ENCODE results near the gene INPP4B. TPM values are rescaled to one million over a fixed set of nuclear protein-coding genes. Genes with fewer than 3 reads are reported as not detected.
A peak's percentile ranks its signal among the peaks of the same experiment; 100 is the strongest.

INPP4B gene
- total RNA-seq, 1 experiment from 2014 or later = 41.0 TPM

DNA sequence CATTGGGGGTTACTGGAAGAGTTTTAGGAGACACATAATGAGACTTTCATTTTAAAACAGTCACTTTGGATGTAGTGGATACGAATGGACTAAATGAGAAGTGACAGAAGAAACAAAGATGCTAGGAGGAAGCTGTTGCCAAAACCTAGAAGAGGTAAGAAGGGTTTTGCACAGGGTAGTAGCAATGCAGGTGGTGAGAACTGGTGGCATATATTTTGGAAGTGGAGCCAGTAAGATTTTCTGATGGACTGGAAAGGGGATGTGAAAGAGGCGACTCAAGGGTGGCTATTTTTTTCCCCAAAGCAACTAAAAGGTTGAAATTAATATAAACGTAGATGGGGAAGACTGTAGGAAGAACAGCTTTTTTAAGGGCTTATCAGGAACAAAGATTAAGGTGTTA is 747.7 kb downstream of the INPP4B start:
- H3K4me2 ChIP-seq (ENCODE audit: low read length) = no peak overlapping the region
- H3K4me3 ChIP-seq (ENCODE audit: low read length) = no peak overlapping the region
- peaks cover 7% of the 10 kb centered on the region for H3F3A ChIP-seq (ENCODE audit: low read length, unreplicated experiment)
- no peak for ATAC-seq
- TF ChIP-seq, protein P1, sequence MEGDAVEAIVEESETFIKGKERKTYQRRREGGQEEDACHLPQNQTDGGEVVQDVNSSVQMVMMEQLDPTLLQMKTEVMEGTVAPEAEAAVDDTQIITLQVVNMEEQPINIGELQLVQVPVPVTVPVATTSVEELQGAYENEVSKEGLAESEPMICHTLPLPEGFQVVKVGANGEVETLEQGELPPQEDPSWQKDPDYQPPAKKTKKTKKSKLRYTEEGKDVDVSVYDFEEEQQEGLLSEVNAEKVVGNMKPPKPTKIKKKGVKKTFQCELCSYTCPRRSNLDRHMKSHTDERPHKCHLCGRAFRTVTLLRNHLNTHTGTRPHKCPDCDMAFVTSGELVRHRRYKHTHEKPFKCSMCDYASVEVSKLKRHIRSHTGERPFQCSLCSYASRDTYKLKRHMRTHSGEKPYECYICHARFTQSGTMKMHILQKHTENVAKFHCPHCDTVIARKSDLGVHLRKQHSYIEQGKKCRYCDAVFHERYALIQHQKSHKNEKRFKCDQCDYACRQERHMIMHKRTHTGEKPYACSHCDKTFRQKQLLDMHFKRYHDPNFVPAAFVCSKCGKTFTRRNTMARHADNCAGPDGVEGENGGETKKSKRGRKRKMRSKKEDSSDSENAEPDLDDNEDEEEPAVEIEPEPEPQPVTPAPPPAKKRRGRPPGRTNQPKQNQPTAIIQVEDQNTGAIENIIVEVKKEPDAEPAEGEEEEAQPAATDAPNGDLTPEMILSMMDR (conservative IDR thresholded peaks at IDR 0.05; ENCODE audit: low read depth, low read length) = no peak
- TF ChIP-seq EZH2phosphoT487 (IDR thresholded peaks at IDR 0.05; ENCODE audit: borderline replicate concordance, low read length) = no peak
- TF ChIP-seq EZH2 (IDR thresholded peaks at IDR 0.05; ENCODE audit: low read length, unreplicated experiment) = no peak
- H3K27me3 ChIP-seq (ENCODE audit: low read length) = no peaks in the 10 kb centered on the region
- no peaks in the 10 kb centered on the region for H3K9me3 ChIP-seq (ENCODE audit: low read length)
- no peaks in the 10 kb centered on the region for H3K9me2 ChIP-seq (replicated peaks; ENCODE audit: low read length)
- no peak for DNase-seq
- no peak overlapping the region for H3K9ac ChIP-seq (ENCODE audit: low read length)
- H2AFZ ChIP-seq (ENCODE audit: low read length) = no peak overlapping the region
- CTCF ChIA-PET = no interaction called here
- POLR2A ChIA-PET (ENCODE audit: unreplicated experiment) = interaction anchor here (0.6 kb wide), 1 partner anchor 308 kb away, joined by 8 read pairs; no protein-coding TSS in a partner anchor
- intact Hi-C loops (cut with micrococcal nuclease) = loop anchor here (10.0 kb wide), 1 partner anchor 234 kb away; no protein-coding TSS in a partner anchor
- no TSS peak for BruUV-seq (replicated peaks)
- no peak overlapping the region for H3K27ac ChIP-seq (ENCODE audit: low read length)
- H3K79me2 ChIP-seq (ENCODE audit: low read length) = no peaks in the 10 kb centered on the region
- peaks cover 20% of the 10 kb centered on the region for H3K4me1 ChIP-seq (ENCODE audit: insufficient read depth, low read length)
- H3K36me3 ChIP-seq (ENCODE audit: low read depth, low read length) = no peaks in the 10 kb centered on the region
- no peaks in the 10 kb centered on the region for H4K20me1 ChIP-seq (ENCODE audit: low read length)

DNA sequence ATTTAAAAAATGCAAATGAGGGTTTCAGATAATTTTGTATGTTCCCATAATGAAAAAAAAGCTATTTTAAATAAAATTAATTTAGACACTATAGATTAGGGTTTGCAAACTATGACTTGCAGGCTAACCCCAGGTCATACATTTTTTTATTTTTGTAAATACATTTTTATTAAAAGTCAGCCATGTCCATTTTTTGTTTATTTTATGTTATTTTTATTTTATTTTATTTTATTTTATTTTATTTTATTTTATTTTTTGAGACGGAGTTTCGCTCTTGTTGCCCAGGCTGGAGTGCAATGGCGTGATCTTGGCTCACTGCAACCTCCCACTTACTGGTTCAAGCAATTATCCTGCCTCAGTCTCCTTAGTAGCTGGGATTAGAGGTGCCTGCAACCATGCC is 749.1 kb downstream of the INPP4B start:
- no TSS peak for BruUV-seq (replicated peaks)
- no peaks in the 10 kb centered on the region for H3K36me3 ChIP-seq (ENCODE audit: low read depth, low read length)
- H4K20me1 ChIP-seq (ENCODE audit: low read length) = no peaks in the 10 kb centered on the region
- H3K9me3 ChIP-seq (ENCODE audit: low read length) = no peaks in the 10 kb centered on the region
- H3F3A ChIP-seq (ENCODE audit: low read length, unreplicated experiment) = peaks cover 7% of the 10 kb centered on the region
- no peaks in the 10 kb centered on the region for H3K79me2 ChIP-seq (ENCODE audit: low read length)
- no peak overlapping the region for H3K9ac ChIP-seq (ENCODE audit: low read length)
- no peaks in the 10 kb centered on the region for H3K27me3 ChIP-seq (ENCODE audit: low read length)
- H3K4me2 ChIP-seq (ENCODE audit: low read length) = no peak overlapping the region
- ATAC-seq = no peak
- no peak for DNase-seq
- intact Hi-C loops (cut with micrococcal nuclease) = loop anchor here (10.0 kb wide), 1 partner anchor 232 kb away; no protein-coding TSS in a partner anchor
- POLR2A ChIA-PET (ENCODE audit: unreplicated experiment) = no interaction called here
- no peak overlapping the region for H2AFZ ChIP-seq (ENCODE audit: low read length)
- TF ChIP-seq, protein P1 (conservative IDR thresholded peaks at IDR 0.05; ENCODE audit: low read depth, low read length) = no peak
- no peak for TF ChIP-seq EZH2phosphoT487 (IDR thresholded peaks at IDR 0.05; ENCODE audit: borderline replicate concordance, low read length)
- no peak for TF ChIP-seq EZH2 (IDR thresholded peaks at IDR 0.05; ENCODE audit: low read length, unreplicated experiment)
- H3K9me2 ChIP-seq (replicated peaks; ENCODE audit: low read length) = no peaks in the 10 kb centered on the region
- CTCF ChIA-PET = no interaction called here
- H3K4me3 ChIP-seq (ENCODE audit: low read length) = no peak overlapping the region
- H3K27ac ChIP-seq (ENCODE audit: low read length) = peak overlapping the region; percentile 71; the same call in 1 of the 2 replicates
- H3K4me1 ChIP-seq (ENCODE audit: insufficient read depth, low read length) = peaks cover 23% of the 10 kb centered on the region

- Histone ChIP-seq H3K79me2 (ENCODE audit: low read length) (no peaks in the 10 kb centered on the region), H3K27ac (ENCODE audit: low read length) (peak overlapping the region; percentile 71), H3K9me3 (ENCODE audit: low read length) (no peaks in the 10 kb centered on the region), H3K27me3 (ENCODE audit: low read length) (no peaks in the 10 kb centered on the region), H4K20me1 (ENCODE audit: low read length) (no peaks in the 10 kb centered on the region), H3K36me3 (ENCODE audit: low read depth, low read length) (no peaks in the 10 kb centered on the region), H3K4me3 (ENCODE audit: low read length) (no peak overlapping the region), H3K4me1 (ENCODE audit: insufficient read depth, low read length) (peaks cover 33% of the 10 kb centered on the region), H3K4me2 (ENCODE audit: low read length) (peak overlapping the region; percentile 67), H3F3A (ENCODE audit: low read length, unreplicated experiment) (peaks cover 7% of the 10 kb centered on the region), H2AFZ (ENCODE audit: low read length) (no peak overlapping the region), H3K9me2 (replicated peaks; ENCODE audit: low read length) (no peaks in the 10 kb centered on the region), H3K9ac (ENCODE audit: low read length) (no peak overlapping the region)
- BruUV-seq (replicated peaks) = no TSS peak
- ChIA-PET POLR2A (ENCODE audit: unreplicated experiment) (interaction anchor here (0.6 kb wide), 1 partner anchor 50 kb away, joined by 5 read pairs; no protein-coding TSS in a partner anchor), CTCF (no interaction called here)
- ATAC-seq (peak; percentile 86), DNase-seq (peak; percentile 98)
- TF ChIP-seq, protein P1 (conservative IDR thresholded peaks at IDR 0.05; ENCODE audit: low read depth, low read length) = no peak
- no peak for TF ChIP-seq EZH2phosphoT487 (IDR thresholded peaks at IDR 0.05; ENCODE audit: borderline replicate concordance, low read length)
- no peak for TF ChIP-seq EZH2 (IDR thresholded peaks at IDR 0.05; ENCODE audit: low read length, unreplicated experiment)
- intact Hi-C loops (cut with micrococcal nuclease) = loop anchor here (10.0 kb wide), 1 partner anchor 231 kb away; no protein-coding TSS in a partner anchor
Measured at GRCh38 chr4:142095886-142096605, 750.1 kb downstream of the INPP4B start.

All from PC-3 (cell line).